B cell (primary cell): Measurements from ENCODE around the gene MTHFD2L. TPM values are rescaled to one million over a fixed set of nuclear protein-coding genes. Genes with fewer than 3 reads are reported as not detected.

Experiments used
- ATAC-seq: fragments of 200-7000 bp; cut with Tn5 transposase; one replicate; pipeline ENCODE4 v1.10.0; 2021; ENCODE audit warnings: low read depth, mild to moderate bottlenecking, moderate number of reproducible peaks, moderate library complexity
- CTCF ChIA-PET: fragments of 350-600 bp; sonication (Branson Sonifier 250); formaldehyde crosslinking; loops from one replicate; lab custom pipeline; 2021; ENCODE audit warnings: antibody characterized with exemption, inconsistent platforms; lab: Charles Lee
- POLR2A ChIA-PET: fragments of 350-600 bp; sonication (Branson Sonifier 250); formaldehyde crosslinking; loops from one replicate; lab custom pipeline; 2021; ENCODE audit warnings: antibody characterized with exemption; lab: Charles Lee
- DNase-seq: peaks from one replicate; pipeline ENCODE4 v3.0.0; 2013
- H2AFZ ChIP-seq: 2 replicates; pipeline ENCODE4 v1.6.1; 2012; ENCODE audit warnings: mild to moderate bottlenecking, low read depth, low read length; ENCODE audit not compliant: insufficient read depth, poor library complexity, severe bottlenecking
- H3K27ac ChIP-seq, 2 donors: 1 replicate in 1 of 2; 2 replicates in 1 of 2; pipeline ENCODE4 v1.5.1; 2012 to 2013; ENCODE audit warnings: low read length in 2 of 2, mild to moderate bottlenecking in 2 of 2, moderate library complexity in 1 of 2
- H3K27me3 ChIP-seq, 4 experiments: fragments of 200-600 bp in 1 of 4; sonication (generic) in 1 of 4; replicated peaks in 1 of 4; 1 replicate in 2 of 4; 2 replicates in 2 of 4; pipeline versions ENCODE4 v1.6.1 to v1.7.0; 2013 to 2016; ENCODE audit warnings: low read length in 3 of 4, mild to moderate bottlenecking in 2 of 4, mixed read lengths in 1 of 4, moderate library complexity in 1 of 4; ENCODE audit not compliant: insufficient read depth in 4 of 4, control insufficient read depth in 3 of 4; ENCODE audit errors: control extremely low read depth in 1 of 4
- H3K36me3 ChIP-seq, 2 experiments: replicated peaks in 1 of 2; 1 replicate in 1 of 2; 2 replicates in 1 of 2; pipeline versions ENCODE4 v1.6.1 to v1.7.1; 2013; ENCODE audit warnings: low read length in 1 of 2; ENCODE audit not compliant: insufficient read depth in 2 of 2, control insufficient read depth in 1 of 2; ENCODE audit errors: control extremely low read depth in 1 of 2, extremely low read depth in 1 of 2
- H3K4me1 ChIP-seq, 2 donors: fragments of 200-600 bp in 1 of 2; sonication (generic) in 1 of 2; 1 replicate in 1 of 2; 2 replicates in 1 of 2; pipeline versions ENCODE4 v1.5.1 to v1.6.1; 2013 to 2017; ENCODE audit warnings: low read length in 2 of 2; ENCODE audit not compliant: control insufficient read depth in 2 of 2, insufficient read depth in 2 of 2
- H3K4me2 ChIP-seq: replicated peaks from 2 replicates; pipeline ENCODE3; 2012; ENCODE audit warnings: mild to moderate bottlenecking, low read depth, low read length; ENCODE audit not compliant: poor library complexity, severe bottlenecking
- H3K4me3 ChIP-seq, 5 experiments: fragments of 200-600 bp in 1 of 5; sonication (generic) in 1 of 5; 1 replicate in 3 of 5; 2 replicates in 2 of 5; pipeline versions ENCODE4 v1.5.1 to v1.7.0; 2011 to 2016; ENCODE audit warnings: low read length in 4 of 5, mild to moderate bottlenecking in 4 of 5, low read depth in 2 of 5, control low read depth in 1 of 5, moderate library complexity in 1 of 5; ENCODE audit not compliant: insufficient read depth in 1 of 5; ENCODE audit errors: control extremely low read depth in 1 of 5, extremely low read depth in 1 of 5
- H3K79me2 ChIP-seq: fragments of 200-600 bp; sonication (generic); one replicate; pipeline ENCODE4 v1.6.0; 2016; ENCODE audit warnings: low read length; ENCODE audit not compliant: control insufficient read depth, insufficient read depth
- H3K9ac ChIP-seq: fragments of 200-600 bp; sonication (generic); 2 replicates; pipeline ENCODE4 v1.6.1; 2017; ENCODE audit warnings: mild to moderate bottlenecking, low read length, moderate library complexity
- H3K9me3 ChIP-seq, 3 donors: one replicate each; pipeline versions ENCODE4 v1.6.1 to v1.7.1; 2013; ENCODE audit warnings: low read length in 2 of 3; ENCODE audit not compliant: control insufficient read depth in 2 of 3, insufficient read depth in 1 of 3; ENCODE audit errors: control extremely low read depth in 1 of 3
- H4K20me1 ChIP-seq: 2 replicates; pipeline ENCODE4 v1.6.0; 2012; ENCODE audit warnings: mild to moderate bottlenecking, low read length; ENCODE audit not compliant: insufficient read depth, control insufficient read depth, poor library complexity, severe bottlenecking
- H3K27ac Mint-ChIP-seq: one replicate; pipeline ENCODE4 v1.8.0; 2021; ENCODE audit warnings: mixed read lengths
- H3K27me3 Mint-ChIP-seq: one replicate; pipeline ENCODE4 v1.8.0; 2021; ENCODE audit warnings: mixed read lengths
- H3K4me1 Mint-ChIP-seq: one replicate; pipeline ENCODE4 v1.8.0; 2021; ENCODE audit warnings: mixed read lengths
- H3K4me3 Mint-ChIP-seq: one replicate; pipeline ENCODE4 v1.8.0; 2021; ENCODE audit warnings: mixed read lengths
- H3K9me3 Mint-ChIP-seq: one replicate; pipeline ENCODE4 v1.8.0; 2022; ENCODE audit warnings: mixed read lengths; ENCODE audit not compliant: insufficient read depth
- CTCF ChIP-seq: fragments of 200-600 bp; IDR thresholded peaks from one replicate; pipeline ENCODE4 v1.8.0; 2022; ENCODE audit warnings: antibody characterized with exemption, mild to moderate bottlenecking
- EZH2 ChIP-seq: IDR thresholded peaks from 2 replicates; pipeline ENCODE4 v1.6.1; 2012; ENCODE audit warnings: borderline replicate concordance, low read depth, mild to moderate bottlenecking, moderate library complexity, low read length; ENCODE audit not compliant: insufficient read depth, poor library complexity, severe bottlenecking
- WGBS: methylation state at CpG from one replicate; pipeline ENCODE4 v1.1.5; 2013; ENCODE audit warnings: missing lambda C conversion rate; ENCODE audit not compliant: insufficient coverage; 5-methylcytosine and 5-hydroxymethylcytosine counted together
- intact Hi-C: fragments of 100-400 bp; cut with micrococcal nuclease; formaldehyde crosslinking; loops from one replicate; pipeline ENCODE4 v1.10.0; 2022
- polyA plus RNA-seq: library from polyadenylated mRNA; depleted of rRNA; stranded (reverse); fragments of >200 nt; gene quantifications from 2 replicates; pipeline ENCODE4 v1.2.3, GENCODE V29; 2012
- total RNA-seq, 2 donors: library from RNA; stranded (reverse); fragments of 120-200 nt in 1 of 2; gene quantifications; 1 replicate in 1 of 2; 2 replicates in 1 of 2; pipeline versions ENCODE4 v1.2.3 to v1.2.4, GENCODE V29; 2013 to 2022

The MTHFD2L gene
- total and polyA plus RNA-seq, 2 donors (not counting 1 experiment from before 2014, with no cell fraction given): 5.5 to 12.6 TPM

GRCh38 chr4:74190332-74190731 is 32.4 kb downstream of the MTHFD2L start:
- H3K9me3 Mint-ChIP-seq: no peaks in the 10 kb centered on the region
- H3K4me1 Mint-ChIP-seq: no peaks in the 10 kb centered on the region

GRCh38 chr4:74190919-74191397 is 33.0 kb downstream of the MTHFD2L start:
- H3K4me3 Mint-ChIP-seq: no peak overlapping the region
- no peaks in the 10 kb centered on the region for H3K4me1 Mint-ChIP-seq
- H3K9me3 ChIP-seq: no peaks in the 10 kb centered on the region
- H3K4me3 ChIP-seq: no peak overlapping the region
- DNase-seq: no peak
- no peaks in the 10 kb centered on the region for H4K20me1 ChIP-seq
- WGBS: 82% methylated on average over 2 of the region's 4 CpGs
- no peak overlapping the region for H2AFZ ChIP-seq
- H3K79me2 ChIP-seq: no peaks in the 10 kb centered on the region
- no peak overlapping the region for H3K9ac ChIP-seq
- no peak overlapping the region for H3K4me2 ChIP-seq
- H3K27ac Mint-ChIP-seq: no peak overlapping the region
- H3K4me1 ChIP-seq: no peaks in the 10 kb centered on the region
- CTCF ChIA-PET: interaction anchor here (0.9 to 4.2 kb wide), 4 partner anchors 38 to 185 kb away, joined by 3 to 25 read pairs (median 4); no protein-coding TSS in a partner anchor
- H3K9me3 Mint-ChIP-seq: no peaks in the 10 kb centered on the region
- intact Hi-C loops: no loop called here
- no peak for TF ChIP-seq CTCF
- TF ChIP-seq EZH2: no peak
- H3K27me3 ChIP-seq: no peaks in the 10 kb centered on the region
- POLR2A ChIA-PET: no interaction called here
- H3K36me3 ChIP-seq: no peaks in the 10 kb centered on the region
- no peak for ATAC-seq
- no peak overlapping the region for H3K27ac ChIP-seq
- H3K27me3 Mint-ChIP-seq: no peaks in the 10 kb centered on the region

More at GRCh38 chr4:74190332-74190731, 32.4 kb downstream of the MTHFD2L start:
- Mint-ChIP-seq H3K27me3 (no peaks in the 10 kb centered on the region), H3K27ac (no peak overlapping the region), H3K4me3 (no peak overlapping the region)
- WGBS: 100% methylated on average over 1 of the region's 4 CpGs
- Histone ChIP-seq H3K4me2 (no peak overlapping the region), H4K20me1 (no peaks in the 10 kb centered on the region), H3K4me1 (no peaks in the 10 kb centered on the region), H3K27ac (no peak overlapping the region), H3K9ac (no peak overlapping the region), H2AFZ (no peak overlapping the region), H3K79me2 (no peaks in the 10 kb centered on the region), H3K4me3 (no peak overlapping the region), H3K9me3 (no peaks in the 10 kb centered on the region), H3K27me3 (no peaks in the 10 kb centered on the region), H3K36me3 (no peaks in the 10 kb centered on the region)
- ATAC-seq: no peak
- POLR2A ChIA-PET: no interaction called here
- CTCF ChIA-PET: interaction anchor here (0.8 to 4.2 kb wide), 11 partner anchors 8 to 481 kb away, joined by 3 to 25 read pairs (median 7); no protein-coding TSS in a partner anchor
- DNase-seq: no peak
- intact Hi-C loops: no loop called here
- TF ChIP-seq EZH2: no peak
- no peak for TF ChIP-seq CTCF
